Muscle of leg (tissue), 11 donors: Measurements from ENCODE around the gene TMEM131L. TPM values are rescaled to one million over a fixed set of nuclear protein-coding genes. Genes with fewer than 3 reads are reported as not detected.

Experiments
- DNase-seq: peaks from one replicate; pipeline ENCODE4 v3.0.0; 2013
- H3K27ac ChIP-seq: one replicate; pipeline ENCODE4 v1.5.1; 2013; ENCODE audit warnings: mild to moderate bottlenecking, low read length, control low read depth
- H3K27me3 ChIP-seq: one replicate; pipeline ENCODE4 v1.6.1; 2013; ENCODE audit warnings: low read length; ENCODE audit not compliant: control insufficient read depth, insufficient read depth
- H3K36me3 ChIP-seq: one replicate; pipeline ENCODE4 v1.6.1; 2013; ENCODE audit warnings: low read length; ENCODE audit not compliant: control insufficient read depth, insufficient read depth
- H3K4me1 ChIP-seq: one replicate; pipeline ENCODE4 v1.6.1; 2013; ENCODE audit warnings: low read length; ENCODE audit not compliant: control insufficient read depth, insufficient read depth
- H3K4me3 ChIP-seq: one replicate; pipeline ENCODE4 v1.5.1; 2013; ENCODE audit warnings: low read length, control low read depth
- H3K9me3 ChIP-seq: replicated peaks from 2 replicates; pipeline ENCODE4 v1.6.1; 2013; ENCODE audit warnings: low read depth, low read length; ENCODE audit not compliant: control insufficient read depth
- WGBS: methylation state at CpG from one replicate; pipeline ENCODE4 v1.1.5; 2013; ENCODE audit warnings: missing lambda C conversion rate; ENCODE audit not compliant: insufficient coverage; 5-methylcytosine and 5-hydroxymethylcytosine counted together
- polyA plus RNA-seq, 8 donors: library from polyadenylated mRNA; unstranded; fragments of 120-200 nt; gene quantifications; one replicate each; pipeline versions ENCODE4 v1.2.1 to v1.2.3, GENCODE V29; 2013; ENCODE audit warnings: inconsistent platforms in 1 of 8, low replicate concordance in 1 of 8; ENCODE audit not compliant: insufficient read length in 8 of 8, insufficient read depth in 1 of 8
- total RNA-seq: library from RNA; stranded (reverse); fragments of 120-200 nt; gene quantifications from one replicate; pipeline ENCODE4 v1.2.4, GENCODE V29; 2013

TMEM131L gene
- total and polyA plus RNA-seq, 9 donors: 35.1 to 69.6 (median 43.1) TPM

GRCh38 chr4:153646261-153646660 lies 180.1 kb downstream of the TMEM131L start:
- WGBS: no CpG with 5 or more reads among the region's 1 CpG
- no peak for DNase-seq

GRCh38 chr4:153646978-153647377 lies 180.8 kb downstream of the TMEM131L start:
- no CpG with 5 or more reads among the region's 1 CpG for WGBS
- no peak overlapping the region for H3K27ac ChIP-seq

More at GRCh38 chr4:153646261-153646660, 180.1 kb downstream of the TMEM131L start:
- H3K4me3 ChIP-seq: no peak overlapping the region
- no peaks in the 10 kb centered on the region for H3K27me3 ChIP-seq
- H3K4me1 ChIP-seq: peaks cover 2% of the 10 kb centered on the region
- no peaks in the 10 kb centered on the region for H3K36me3 ChIP-seq
- H3K9me3 ChIP-seq: peaks cover 3% of the 10 kb centered on the region
- H3K27ac ChIP-seq: no peak overlapping the region

GRCh38 chr4:153647975-153648374 lies 181.8 kb downstream of the TMEM131L start:
- no peak for DNase-seq
- WGBS: 69% methylated on average over 4 of the region's 4 CpGs
- Histone ChIP-seq H3K9me3 (peaks cover 3% of the 10 kb centered on the region), H3K4me1 (peaks cover 2% of the 10 kb centered on the region), H3K36me3 (no peaks in the 10 kb centered on the region), H3K27me3 (no peaks in the 10 kb centered on the region), H3K27ac (no peak overlapping the region), H3K4me3 (no peak overlapping the region)

More at GRCh38 chr4:153646978-153647377, 180.8 kb downstream of the TMEM131L start:
- no peak overlapping the region for H3K4me3 ChIP-seq
- no peaks in the 10 kb centered on the region for H3K36me3 ChIP-seq
- peaks cover 2% of the 10 kb centered on the region for H3K4me1 ChIP-seq
- no peaks in the 10 kb centered on the region for H3K27me3 ChIP-seq
- H3K9me3 ChIP-seq: peaks cover 3% of the 10 kb centered on the region
- no peak for DNase-seq

- no peak overlapping the region for H3K27ac ChIP-seq
- no peaks in the 10 kb centered on the region for H3K27me3 ChIP-seq
- peaks cover 3% of the 10 kb centered on the region for H3K9me3 ChIP-seq
- DNase-seq: peak; percentile 19
- H3K4me3 ChIP-seq: no peak overlapping the region
- H3K4me1 ChIP-seq: peaks cover 2% of the 10 kb centered on the region
- no peaks in the 10 kb centered on the region for H3K36me3 ChIP-seq
- WGBS: no CpG with 5 or more reads among the region's 6 CpGs
Measured at GRCh38 chr4:153649572-153649991, 183.4 kb downstream of the TMEM131L start.

GRCh38 chr4:153651116-153651515 lies 185.0 kb downstream of the TMEM131L start:
- no peak for DNase-seq
- Histone ChIP-seq H3K4me3 (no peak overlapping the region), H3K36me3 (no peaks in the 10 kb centered on the region), H3K9me3 (no peaks in the 10 kb centered on the region), H3K27me3 (no peaks in the 10 kb centered on the region), H3K4me1 (peaks cover 2% of the 10 kb centered on the region), H3K27ac (peak overlapping the region; percentile 32)
- no CpG with 5 or more reads among the region's 3 CpGs for WGBS

- peaks cover 2% of the 10 kb centered on the region for H3K4me1 ChIP-seq
- H3K36me3 ChIP-seq: no peaks in the 10 kb centered on the region
- H3K27me3 ChIP-seq: no peaks in the 10 kb centered on the region
- H3K27ac ChIP-seq: peak overlapping the region; percentile 76
- no peak overlapping the region for H3K4me3 ChIP-seq
- DNase-seq: peak; percentile 64
- H3K9me3 ChIP-seq: no peaks in the 10 kb centered on the region
- 72% methylated on average over 2 of the region's 5 CpGs for WGBS
Measured at GRCh38 chr4:153651587-153651986, 185.4 kb downstream of the TMEM131L start.

GRCh38 chr4:153652051-153652784 lies 186.1 kb downstream of the TMEM131L start:
- WGBS: 74% methylated on average over 5 of the region's 11 CpGs
- Histone ChIP-seq H3K4me3 (no peak overlapping the region), H3K4me1 (peaks cover 2% of the 10 kb centered on the region), H3K27ac (peak overlapping the region; percentile 76), H3K27me3 (no peaks in the 10 kb centered on the region), H3K9me3 (no peaks in the 10 kb centered on the region), H3K36me3 (no peaks in the 10 kb centered on the region)
- peak; percentile 66 for DNase-seq

- no peaks in the 10 kb centered on the region for H3K36me3 ChIP-seq
- DNase-seq: no peak
- no peak overlapping the region for H3K27ac ChIP-seq
- no peaks in the 10 kb centered on the region for H3K27me3 ChIP-seq
- 64% methylated on average over 3 of the region's 4 CpGs for whole genome bisulfite sequencing
- no peak overlapping the region for H3K4me3 ChIP-seq
- no peaks in the 10 kb centered on the region for H3K9me3 ChIP-seq
- H3K4me1 ChIP-seq: peaks cover 2% of the 10 kb centered on the region
Measured at GRCh38 chr4:153655002-153655541, 188.9 kb downstream of the TMEM131L start.

GRCh38 chr4:153655928-153656327 lies 189.8 kb downstream of the TMEM131L start:
- H3K4me3 ChIP-seq: no peak overlapping the region
- H3K4me1 ChIP-seq: peaks cover 5% of the 10 kb centered on the region
- no peaks in the 10 kb centered on the region for H3K9me3 ChIP-seq
- 100% methylated on average over 1 of the region's 4 CpGs for WGBS
- no peaks in the 10 kb centered on the region for H3K36me3 ChIP-seq
- H3K27ac ChIP-seq: no peak overlapping the region
- DNase-seq: peak; percentile 35
- no peaks in the 10 kb centered on the region for H3K27me3 ChIP-seq

GRCh38 chr4:153661215-153661822 lies 195.2 kb downstream of the TMEM131L start:
- H3K27ac ChIP-seq: peak overlapping the region; percentile 42
- H3K36me3 ChIP-seq: no peaks in the 10 kb centered on the region
- peaks cover 3% of the 10 kb centered on the region for H3K4me1 ChIP-seq
- no peak overlapping the region for H3K4me3 ChIP-seq
- no CpG with 5 or more reads among the region's 6 CpGs for WGBS
- no peaks in the 10 kb centered on the region for H3K27me3 ChIP-seq
- peak; percentile 70 for DNase-seq
- no peaks in the 10 kb centered on the region for H3K9me3 ChIP-seq
